ENCODE data around the gene PRMT6.
A peak's percentile ranks its signal among the peaks of the same experiment; 100 is the strongest.
"Not testable (repeated sequence)": the region's sequence is repeated elsewhere in the genome, so short reads cannot be mapped to it uniquely, and the experiment has no call there.

PRMT6 gene

GRCh38 chr1:107056426-107057196 is at the start of gene PRMT6:
Gene PRMT6 (plus strand): TSS chr1:107056674. CDS start chr1:107056716, 42 bp downstream.
- Histone ChIP-seq H3K27me3 (ENCODE audit: control insufficient read depth in 1 of 2, insufficient read depth in 2 of 2, low read length in 2 of 2) (no peaks in the 10 kb centered on the region), H3K27ac (ENCODE audit: low read depth, low read length) (peak within 1 kb of the TSS; percentile 34), H3K9me3 (ENCODE audit: control insufficient read depth in 1 of 2, low read length in 2 of 2) (no peaks in the 10 kb centered on the region), H3K9ac (ENCODE audit: low read depth in 1 of 2, low read length in 2 of 2) (peak within 1 kb of the TSS; percentile 55 to 83), H3K36me3 (ENCODE audit: control insufficient read depth in 1 of 2, insufficient read depth in 2 of 2, low read length in 2 of 2) (peaks cover 3 to 4% of the 10 kb centered on the region in 2 donors), H3K4me1 (ENCODE audit: control insufficient read depth in 1 of 2, insufficient read depth in 2 of 2, low read length in 2 of 2) (peaks cover 8 to 10% of the 10 kb centered on the region in 2 donors), H3K4me3 (ENCODE audit: low read depth in 1 of 2, low read length in 2 of 2) (peak within 1 kb of the TSS; percentile 93)

- H3K36me3 ChIP-seq (ENCODE audit: control insufficient read depth in 1 of 2, insufficient read depth in 2 of 2, low read length in 2 of 2) = no peaks in the 10 kb centered on the region
- no peaks in the 10 kb centered on the region for H3K27me3 ChIP-seq (ENCODE audit: control insufficient read depth in 1 of 2, insufficient read depth in 2 of 2, low read length in 2 of 2)
- no peaks in the 10 kb centered on the region for H3K9me3 ChIP-seq (ENCODE audit: control insufficient read depth in 1 of 2, low read length in 2 of 2)
- H3K27ac ChIP-seq (ENCODE audit: low read depth, low read length) = no peak overlapping the region
- no peaks in the 10 kb centered on the region for H3K4me1 ChIP-seq (ENCODE audit: control insufficient read depth in 1 of 2, insufficient read depth in 2 of 2, low read length in 2 of 2)
- no peak overlapping the region for H3K4me3 ChIP-seq (ENCODE audit: low read depth in 1 of 2, low read length in 2 of 2)
- H3K9ac ChIP-seq (ENCODE audit: low read depth in 1 of 2, low read length in 2 of 2) = no peak overlapping the region
Observed at GRCh38 chr1:107009281-107009680, 47.2 kb upstream of the PRMT6 start.

- H3K4me3 ChIP-seq (ENCODE audit: low read depth in 1 of 2, low read length in 2 of 2) = no peak overlapping the region
- H3K9ac ChIP-seq (ENCODE audit: low read depth in 1 of 2, low read length in 2 of 2) = no peak overlapping the region
- H3K27me3 ChIP-seq (ENCODE audit: control insufficient read depth in 1 of 2, insufficient read depth in 2 of 2, low read length in 2 of 2) = no peaks in the 10 kb centered on the region
- no peaks in the 10 kb centered on the region for H3K9me3 ChIP-seq (ENCODE audit: control insufficient read depth in 1 of 2, low read length in 2 of 2)
- H3K36me3 ChIP-seq (ENCODE audit: control insufficient read depth in 1 of 2, insufficient read depth in 2 of 2, low read length in 2 of 2) = no peaks in the 10 kb centered on the region
- H3K4me1 ChIP-seq (ENCODE audit: control insufficient read depth in 1 of 2, insufficient read depth in 2 of 2, low read length in 2 of 2) = no peaks in the 10 kb centered on the region
- H3K27ac ChIP-seq (ENCODE audit: low read depth, low read length) = no peak overlapping the region
Observed at GRCh38 chr1:107010582-107010981, 45.9 kb upstream of the PRMT6 start.

GRCh38 chr1:107016376-107016978 is 40.0 kb upstream of the PRMT6 start:
- Histone ChIP-seq H3K9ac (ENCODE audit: low read depth in 1 of 2, low read length in 2 of 2) (no peak overlapping the region), H3K4me3 (ENCODE audit: low read depth in 1 of 2, low read length in 2 of 2) (no peak overlapping the region), H3K36me3 (ENCODE audit: control insufficient read depth in 1 of 2, insufficient read depth in 2 of 2, low read length in 2 of 2) (no peaks in the 10 kb centered on the region), H3K4me1 (ENCODE audit: control insufficient read depth in 1 of 2, insufficient read depth in 2 of 2, low read length in 2 of 2) (no peaks in the 10 kb centered on the region), H3K27me3 (ENCODE audit: control insufficient read depth in 1 of 2, insufficient read depth in 2 of 2, low read length in 2 of 2) (no peaks in the 10 kb centered on the region), H3K9me3 (ENCODE audit: control insufficient read depth in 1 of 2, low read length in 2 of 2) (no peaks in the 10 kb centered on the region), H3K27ac (ENCODE audit: low read depth, low read length) (no peak overlapping the region)

GRCh38 chr1:107018445-107018844 is 38.0 kb upstream of the PRMT6 start:
- no peaks in the 10 kb centered on the region for H3K9me3 ChIP-seq (ENCODE audit: control insufficient read depth in 1 of 2, low read length in 2 of 2)
- no peaks in the 10 kb centered on the region for H3K36me3 ChIP-seq (ENCODE audit: control insufficient read depth in 1 of 2, insufficient read depth in 2 of 2, low read length in 2 of 2)
- no peak overlapping the region for H3K4me3 ChIP-seq (ENCODE audit: low read depth in 1 of 2, low read length in 2 of 2)
- no peak overlapping the region for H3K27ac ChIP-seq (ENCODE audit: low read depth, low read length)
- H3K9ac ChIP-seq (ENCODE audit: low read depth in 1 of 2, low read length in 2 of 2) = no peak overlapping the region
- no peaks in the 10 kb centered on the region for H3K4me1 ChIP-seq (ENCODE audit: control insufficient read depth in 1 of 2, insufficient read depth in 2 of 2, low read length in 2 of 2)
- no peaks in the 10 kb centered on the region for H3K27me3 ChIP-seq (ENCODE audit: control insufficient read depth in 1 of 2, insufficient read depth in 2 of 2, low read length in 2 of 2)

- H3K4me1 ChIP-seq (ENCODE audit: control insufficient read depth in 1 of 2, insufficient read depth in 2 of 2, low read length in 2 of 2) = no peaks in the 10 kb centered on the region
- no peaks in the 10 kb centered on the region for H3K27me3 ChIP-seq (ENCODE audit: control insufficient read depth in 1 of 2, insufficient read depth in 2 of 2, low read length in 2 of 2)
- no peak overlapping the region for H3K4me3 ChIP-seq (ENCODE audit: low read depth in 1 of 2, low read length in 2 of 2)
- no peak overlapping the region for H3K27ac ChIP-seq (ENCODE audit: low read depth, low read length)
- H3K9me3 ChIP-seq (ENCODE audit: control insufficient read depth in 1 of 2, low read length in 2 of 2) = no peaks in the 10 kb centered on the region
- no peaks in the 10 kb centered on the region for H3K36me3 ChIP-seq (ENCODE audit: control insufficient read depth in 1 of 2, insufficient read depth in 2 of 2, low read length in 2 of 2)
- no peak overlapping the region for H3K9ac ChIP-seq (ENCODE audit: low read depth in 1 of 2, low read length in 2 of 2)
Observed at GRCh38 chr1:107019166-107019565, 37.3 kb upstream of the PRMT6 start.

GRCh38 chr1:107038874-107039273 is 17.6 kb upstream of the PRMT6 start:
- not testable (repeated sequence) for H3K4me3 ChIP-seq (ENCODE audit: low read depth in 1 of 2, low read length in 2 of 2); H3K27me3 ChIP-seq (ENCODE audit: control insufficient read depth in 1 of 2, insufficient read depth in 2 of 2, low read length in 2 of 2); H3K36me3 ChIP-seq (ENCODE audit: control insufficient read depth in 1 of 2, insufficient read depth in 2 of 2, low read length in 2 of 2); H3K4me1 ChIP-seq (ENCODE audit: control insufficient read depth in 1 of 2, insufficient read depth in 2 of 2, low read length in 2 of 2); H3K9me3 ChIP-seq (ENCODE audit: control insufficient read depth in 1 of 2, low read length in 2 of 2); H3K9ac ChIP-seq (ENCODE audit: low read depth in 1 of 2, low read length in 2 of 2); H3K27ac ChIP-seq (ENCODE audit: low read depth, low read length)

- H3K9me3 ChIP-seq (ENCODE audit: control insufficient read depth in 1 of 2, low read length in 2 of 2); H3K36me3 ChIP-seq (ENCODE audit: control insufficient read depth in 1 of 2, insufficient read depth in 2 of 2, low read length in 2 of 2); H3K4me3 ChIP-seq (ENCODE audit: low read depth in 1 of 2, low read length in 2 of 2); H3K27ac ChIP-seq (ENCODE audit: low read depth, low read length); H3K4me1 ChIP-seq (ENCODE audit: control insufficient read depth in 1 of 2, insufficient read depth in 2 of 2, low read length in 2 of 2); H3K27me3 ChIP-seq (ENCODE audit: control insufficient read depth in 1 of 2, insufficient read depth in 2 of 2, low read length in 2 of 2); H3K9ac ChIP-seq (ENCODE audit: low read depth in 1 of 2, low read length in 2 of 2): not testable (repeated sequence)
Observed at GRCh38 chr1:107044310-107045220, 11.9 kb upstream of the PRMT6 start.

- H3K27me3 ChIP-seq (ENCODE audit: control insufficient read depth in 1 of 2, insufficient read depth in 2 of 2, low read length in 2 of 2) = no peaks in the 10 kb centered on the region
- H3K4me3 ChIP-seq (ENCODE audit: low read depth in 1 of 2, low read length in 2 of 2) = no peak overlapping the region
Observed at GRCh38 chr1:107047602-107048001, 8.9 kb upstream of the PRMT6 start.

GRCh38 chr1:107048241-107048640 is 8.2 kb upstream of the PRMT6 start:
- Histone ChIP-seq H3K9ac (ENCODE audit: low read depth in 1 of 2, low read length in 2 of 2) (no peak overlapping the region), H3K27ac (ENCODE audit: low read depth, low read length) (no peak overlapping the region), H3K27me3 (ENCODE audit: control insufficient read depth in 1 of 2, insufficient read depth in 2 of 2, low read length in 2 of 2) (no peaks in the 10 kb centered on the region), H3K4me3 (ENCODE audit: low read depth in 1 of 2, low read length in 2 of 2) (no peak overlapping the region), H3K4me1 (ENCODE audit: control insufficient read depth in 1 of 2, insufficient read depth in 2 of 2, low read length in 2 of 2) (no peaks in the 10 kb centered on the region), H3K9me3 (ENCODE audit: control insufficient read depth in 1 of 2, low read length in 2 of 2) (no peaks in the 10 kb centered on the region), H3K36me3 (ENCODE audit: control insufficient read depth in 1 of 2, insufficient read depth in 2 of 2, low read length in 2 of 2) (no peaks in the 10 kb centered on the region)

More at GRCh38 chr1:107047602-107048001, 8.9 kb upstream of the PRMT6 start:
- H3K9ac ChIP-seq (ENCODE audit: low read depth in 1 of 2, low read length in 2 of 2) = no peak overlapping the region
- no peaks in the 10 kb centered on the region for H3K4me1 ChIP-seq (ENCODE audit: control insufficient read depth in 1 of 2, insufficient read depth in 2 of 2, low read length in 2 of 2)
- H3K9me3 ChIP-seq (ENCODE audit: control insufficient read depth in 1 of 2, low read length in 2 of 2) = no peaks in the 10 kb centered on the region
- no peak overlapping the region for H3K27ac ChIP-seq (ENCODE audit: low read depth, low read length)
- no peaks in the 10 kb centered on the region for H3K36me3 ChIP-seq (ENCODE audit: control insufficient read depth in 1 of 2, insufficient read depth in 2 of 2, low read length in 2 of 2)
